HG03442 (cell line): Measurements from ENCODE around the gene OPA1.
A peak's percentile ranks its signal among the peaks of the same experiment; 100 is the strongest.
"Not testable (repeated sequence)": the region's sequence is repeated elsewhere in the genome, so short reads cannot be mapped to it uniquely, and the experiment has no call there.

Source experiments
- ATAC-seq: cut with Tn5 transposase; IDR thresholded peaks from one replicate; pipeline ENCODE4 v1.9.1; 2021; ENCODE audit warnings: mild to moderate bottlenecking, moderate library complexity; ENCODE audit not compliant: unreplicated experiment

OPA1 gene

GRCh38 chr3:193589616-193590015 lies 3.4 kb upstream of the OPA1 start:
- ATAC-seq = no peak

GRCh38 chr3:193590088-193590856 lies 2.7 kb upstream of the OPA1 start:
- ATAC-seq = no peak

- no peak for ATAC-seq
Measured at GRCh38 chr3:193593668-193594030, 641 bp downstream of the OPA1 start.

- no peak for ATAC-seq
Measured at GRCh38 chr3:193594946-193595689, 2.1 kb downstream of the OPA1 start.

- ATAC-seq = no peak
Measured at GRCh38 chr3:193595939-193596487, 3.0 kb downstream of the OPA1 start.

GRCh38 chr3:193598202-193598601 lies 5.2 kb downstream of the OPA1 start:
- no peak for ATAC-seq

- no peak for ATAC-seq
Measured at GRCh38 chr3:193599393-193599792, 6.4 kb downstream of the OPA1 start.

GRCh38 chr3:193605876-193606275 lies 12.9 kb downstream of the OPA1 start:
- peak; percentile 76 for ATAC-seq

- not testable (repeated sequence) for ATAC-seq
Measured at GRCh38 chr3:193606892-193607291, 13.9 kb downstream of the OPA1 start.

- ATAC-seq = not testable (repeated sequence)
Measured at GRCh38 chr3:193610516-193610915, 17.5 kb downstream of the OPA1 start.

- ATAC-seq = no peak
Measured at GRCh38 chr3:193614430-193614829, 21.4 kb downstream of the OPA1 start.

GRCh38 chr3:193617628-193618027 lies 24.6 kb downstream of the OPA1 start:
- no peak for ATAC-seq

GRCh38 chr3:193620057-193620456 lies 27.0 kb downstream of the OPA1 start:
- peak; percentile 57 for ATAC-seq

- ATAC-seq = peak; percentile 91
Measured at GRCh38 chr3:193620650-193621049, 27.6 kb downstream of the OPA1 start.

- peak; percentile 28 for ATAC-seq
Measured at GRCh38 chr3:193621127-193621526, 28.1 kb downstream of the OPA1 start.

GRCh38 chr3:193630005-193630404 lies 37.0 kb downstream of the OPA1 start:
- no peak for ATAC-seq

- ATAC-seq = no peak
Measured at GRCh38 chr3:193637831-193638230, 44.8 kb downstream of the OPA1 start.

GRCh38 chr3:193638833-193639232 lies 45.8 kb downstream of the OPA1 start:
- no peak for ATAC-seq

GRCh38 chr3:193640165-193640715 lies 47.2 kb downstream of the OPA1 start:
- ATAC-seq = no peak

- ATAC-seq = no peak
Measured at GRCh38 chr3:193640728-193641439, 47.9 kb downstream of the OPA1 start.

- ATAC-seq = no peak
Measured at GRCh38 chr3:193641440-193641775, 48.4 kb downstream of the OPA1 start.
